Hepatic stellate cell (primary cell): ENCODE measurements around the gene KLF11.
"Not testable (repeated sequence)": the region's sequence is repeated elsewhere in the genome, so short reads cannot be mapped to it uniquely, and the experiment has no call there.

Source experiments
- DNase-seq: peaks from one replicate; pipeline ENCODE4 v3.0.0; 2011; ENCODE audit warnings: low spot score

Gene KLF11

DNA sequence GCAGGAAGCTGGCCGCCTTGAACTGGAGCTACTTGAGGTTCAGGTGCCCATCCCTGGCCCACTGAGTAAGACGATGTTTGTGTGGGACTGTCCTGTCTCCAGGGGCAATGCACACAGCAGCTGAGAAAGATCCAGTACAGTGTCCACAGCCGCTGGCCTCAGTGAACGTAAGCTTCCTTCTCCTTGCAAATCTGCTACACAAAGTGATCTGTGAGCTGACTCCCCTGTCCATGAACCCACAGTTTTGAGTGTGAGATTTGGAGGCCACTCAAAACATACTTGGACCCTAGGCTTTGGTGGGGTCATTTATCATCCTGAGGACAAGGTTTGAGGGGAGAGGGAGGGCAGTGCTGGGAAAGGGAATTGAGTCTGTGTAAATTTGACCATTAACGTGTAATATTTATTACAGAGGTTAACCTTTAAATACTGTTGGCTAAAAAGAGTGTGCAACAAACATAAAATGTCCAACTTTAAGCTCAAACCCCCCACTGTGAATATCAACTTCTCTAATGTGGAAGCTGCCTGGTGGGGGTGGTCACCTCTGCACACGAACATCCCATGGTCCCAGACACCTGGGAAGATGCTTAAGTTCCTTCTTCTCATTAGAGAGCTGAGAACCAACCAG is 41.8 kb downstream of the KLF11 start:
- DNase-seq = no peak

DNA sequence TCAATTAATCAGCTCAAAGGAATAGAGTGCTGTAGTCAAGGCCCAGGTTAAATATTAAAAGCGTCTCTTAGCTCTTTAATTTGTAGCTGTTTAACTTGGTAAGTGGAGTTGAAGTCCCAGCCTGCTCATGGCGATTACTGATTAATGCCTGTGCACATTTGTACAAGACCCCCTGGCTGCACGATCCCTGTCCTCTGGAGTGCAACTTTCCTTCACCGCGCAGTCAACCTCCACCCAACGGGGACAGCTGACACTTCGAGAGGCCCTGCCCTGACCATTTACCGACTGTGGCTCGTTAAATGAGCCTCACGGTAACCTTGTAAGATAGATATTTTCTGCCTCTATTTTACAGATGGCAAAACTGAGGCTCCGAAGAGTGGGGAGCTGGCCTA is 42.3 kb downstream of the KLF11 start:
- no peak for DNase-seq

DNA sequence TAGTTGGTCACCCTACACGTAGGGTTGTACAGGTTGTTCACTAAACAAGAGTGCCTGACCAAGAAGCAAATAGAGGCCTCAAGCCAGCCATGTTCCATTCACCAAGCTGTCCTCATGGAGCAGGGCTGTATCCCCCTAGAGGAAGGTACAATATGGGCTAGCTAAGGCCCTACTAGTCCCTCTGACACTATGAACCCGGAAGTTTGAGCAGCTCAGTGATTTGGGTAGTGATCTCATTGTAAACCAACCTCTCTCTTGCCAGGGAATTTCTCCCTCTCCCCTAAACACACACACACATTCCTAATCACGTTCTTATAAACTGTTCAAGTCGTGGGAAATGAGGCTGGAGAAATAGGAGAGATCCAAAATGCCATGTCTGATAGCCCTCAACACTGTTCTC is 43.6 kb downstream of the KLF11 start:
- no peak for DNase-seq

DNA sequence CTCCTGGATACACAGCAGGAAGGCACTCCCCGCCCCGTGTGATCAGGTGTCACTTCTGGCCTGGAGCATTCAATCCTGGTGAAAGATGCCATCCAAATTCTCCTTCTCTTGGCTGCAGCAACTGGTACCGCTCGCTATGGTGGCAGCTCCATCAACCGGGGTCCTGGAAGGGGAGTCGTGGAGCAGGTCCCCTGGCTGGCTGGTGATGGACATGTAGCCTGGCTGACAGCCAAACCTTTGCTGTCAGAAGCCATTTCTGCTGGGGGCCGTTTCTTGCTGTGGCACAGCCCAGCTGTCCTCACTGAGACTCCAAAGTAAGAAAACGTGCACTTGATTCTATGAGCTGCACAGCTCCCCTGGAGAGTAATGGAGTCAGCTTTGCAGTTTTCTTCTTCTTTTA is 44.0 kb downstream of the KLF11 start:
- DNase-seq = no peak

DNA sequence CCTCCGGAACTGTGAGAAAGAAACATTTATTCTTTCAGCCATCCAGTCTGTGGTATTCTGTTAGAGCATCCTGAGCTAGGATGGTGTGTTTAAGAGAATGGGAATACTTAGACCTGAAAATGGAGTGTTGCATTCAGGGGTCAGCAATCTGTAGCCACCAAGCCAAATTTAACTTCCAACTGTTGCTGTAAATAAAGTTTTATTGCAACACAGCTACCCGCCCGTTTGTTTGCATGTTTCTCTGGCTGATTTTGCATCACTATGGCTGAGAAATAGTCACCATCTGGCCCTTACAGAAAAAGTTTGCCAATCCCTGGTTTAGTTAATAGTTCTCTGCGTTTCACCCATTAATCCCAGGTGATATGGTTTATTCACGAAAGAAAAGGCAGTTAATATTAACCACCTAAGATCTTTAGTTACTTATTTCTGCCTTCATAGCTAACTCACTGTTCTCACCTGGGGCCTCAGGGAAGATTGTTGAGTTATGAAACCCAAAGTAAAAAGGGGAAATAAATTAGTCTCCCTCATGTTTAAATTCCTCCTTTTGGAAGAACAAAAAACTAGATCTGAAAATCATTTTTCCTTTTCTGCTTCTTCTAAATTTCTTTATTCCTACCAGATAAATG is 46.3 kb downstream of the KLF11 start:
- no peak for DNase-seq

DNA sequence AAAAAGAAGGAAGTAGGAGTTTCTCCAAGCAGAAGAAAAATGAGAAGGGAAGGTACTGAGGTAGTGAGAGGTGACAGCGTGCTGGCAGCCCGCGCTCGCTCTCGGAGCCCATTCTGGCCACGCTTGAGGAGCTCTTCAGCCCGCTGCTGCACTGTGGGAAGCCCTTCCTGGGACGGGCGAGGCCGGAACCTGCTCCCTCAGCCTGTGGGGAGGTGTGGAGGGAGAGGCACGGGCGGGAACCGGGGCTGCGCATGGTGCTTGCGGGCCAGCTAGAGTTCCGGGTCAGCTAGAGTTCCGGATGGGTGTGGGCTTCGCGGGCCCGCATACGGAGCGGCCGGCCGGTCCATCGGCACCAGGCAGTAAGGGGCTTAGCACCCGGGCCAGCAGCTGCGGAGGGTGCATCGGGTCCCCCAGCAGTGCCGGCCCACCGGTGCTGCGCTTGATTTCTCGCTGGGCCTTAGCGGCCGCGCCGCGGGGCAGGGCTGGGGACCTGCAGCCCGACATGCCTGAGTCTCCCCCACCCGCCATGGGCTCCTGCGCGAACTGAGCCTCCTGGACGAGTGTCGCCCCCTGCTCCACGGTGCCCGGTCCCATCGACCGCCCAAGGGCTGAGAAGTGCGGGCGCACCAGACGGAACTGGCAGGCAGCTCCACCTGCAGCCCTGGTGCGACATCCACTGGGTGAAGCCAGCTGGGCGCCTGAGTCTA is 48.0 kb downstream of the KLF11 start:
- DNase-seq = no peak

DNA sequence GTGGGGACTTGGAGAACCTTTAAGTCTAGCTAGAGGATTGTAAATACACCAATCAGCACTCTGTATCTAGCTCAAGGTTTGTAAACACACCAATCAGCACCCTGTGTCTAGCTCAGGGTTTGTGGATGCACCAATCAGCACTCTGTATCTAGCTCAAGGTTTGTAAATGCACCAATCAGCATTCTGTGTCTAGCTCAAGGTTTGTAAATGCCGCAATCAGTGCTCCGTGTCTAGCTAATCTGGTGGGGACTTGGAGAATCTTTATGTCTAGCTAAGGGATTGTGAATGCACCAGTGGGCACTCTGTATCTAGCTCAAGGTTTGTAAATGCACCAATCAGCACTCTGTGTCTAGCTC is 48.5 kb downstream of the KLF11 start:
- not testable (repeated sequence) for DNase-seq

DNA sequence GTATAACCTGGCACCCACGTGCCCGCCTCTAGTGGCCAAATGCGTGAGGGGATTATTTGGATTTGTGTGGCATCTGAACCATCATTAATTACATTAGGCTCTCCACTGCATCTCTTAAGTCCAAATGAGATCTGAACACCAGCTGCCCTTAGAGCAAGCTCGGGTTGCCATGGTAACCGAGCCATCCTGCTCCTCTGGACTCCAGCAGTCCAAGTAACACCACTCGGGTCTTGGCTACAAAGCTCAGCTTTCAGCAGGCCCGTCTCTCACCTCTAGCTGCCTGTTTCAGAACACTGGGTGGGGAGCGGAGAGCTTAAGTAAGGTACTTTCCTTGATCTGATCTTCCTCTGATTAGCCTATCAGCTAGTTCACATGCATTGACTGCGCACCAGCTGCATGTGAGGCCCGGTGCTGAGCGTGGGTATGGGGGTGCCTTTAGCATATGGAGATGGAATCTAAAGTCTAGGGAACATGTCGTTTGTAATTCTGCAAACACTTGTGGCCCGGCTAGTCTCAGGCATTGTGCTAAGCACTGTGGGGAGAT is 51.0 kb downstream of the KLF11 start:
- DNase-seq = no peak

DNA sequence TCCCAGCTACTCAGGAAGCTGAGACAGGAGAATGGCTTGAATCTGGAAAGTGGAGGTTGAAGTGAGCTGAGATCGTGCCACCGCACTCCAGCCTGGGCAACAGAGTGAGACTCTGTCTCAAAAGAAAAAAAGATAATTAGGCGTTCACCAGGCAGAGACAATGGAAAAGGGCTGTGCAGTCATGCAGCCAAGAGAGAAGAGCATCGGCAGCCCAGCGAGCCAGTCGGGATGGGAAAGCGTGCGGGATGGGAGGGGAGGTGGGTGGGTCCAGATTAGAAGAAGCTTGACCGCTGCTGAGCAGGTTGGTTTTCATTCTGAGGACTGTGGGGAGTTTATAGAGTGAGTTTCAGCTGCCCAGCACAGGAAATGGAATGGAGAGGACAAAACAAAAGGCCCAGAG is 51.8 kb downstream of the KLF11 start:
- peak; percentile 1 for DNase-seq

DNA sequence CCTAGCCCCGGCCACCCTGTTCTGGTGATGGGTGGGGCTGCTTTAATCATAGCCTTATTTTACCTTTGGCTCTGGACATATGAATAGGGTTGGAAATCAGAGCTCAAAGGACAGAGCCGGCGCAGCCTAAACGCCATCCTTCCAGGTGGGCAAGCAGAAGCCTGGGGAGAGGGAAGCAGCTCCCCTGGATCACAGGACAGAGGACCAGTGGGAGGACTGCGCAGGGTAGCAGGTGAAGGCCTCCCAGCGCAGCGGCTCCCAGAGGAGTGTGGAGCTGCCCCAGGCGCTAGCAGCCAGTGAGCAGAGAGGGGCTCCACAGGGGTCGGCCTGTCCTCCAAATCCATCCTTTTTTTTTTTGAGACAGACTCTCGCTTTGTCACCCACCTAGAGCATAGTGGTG is 53.3 kb downstream of the KLF11 start:
- DNase-seq = no peak

DNA sequence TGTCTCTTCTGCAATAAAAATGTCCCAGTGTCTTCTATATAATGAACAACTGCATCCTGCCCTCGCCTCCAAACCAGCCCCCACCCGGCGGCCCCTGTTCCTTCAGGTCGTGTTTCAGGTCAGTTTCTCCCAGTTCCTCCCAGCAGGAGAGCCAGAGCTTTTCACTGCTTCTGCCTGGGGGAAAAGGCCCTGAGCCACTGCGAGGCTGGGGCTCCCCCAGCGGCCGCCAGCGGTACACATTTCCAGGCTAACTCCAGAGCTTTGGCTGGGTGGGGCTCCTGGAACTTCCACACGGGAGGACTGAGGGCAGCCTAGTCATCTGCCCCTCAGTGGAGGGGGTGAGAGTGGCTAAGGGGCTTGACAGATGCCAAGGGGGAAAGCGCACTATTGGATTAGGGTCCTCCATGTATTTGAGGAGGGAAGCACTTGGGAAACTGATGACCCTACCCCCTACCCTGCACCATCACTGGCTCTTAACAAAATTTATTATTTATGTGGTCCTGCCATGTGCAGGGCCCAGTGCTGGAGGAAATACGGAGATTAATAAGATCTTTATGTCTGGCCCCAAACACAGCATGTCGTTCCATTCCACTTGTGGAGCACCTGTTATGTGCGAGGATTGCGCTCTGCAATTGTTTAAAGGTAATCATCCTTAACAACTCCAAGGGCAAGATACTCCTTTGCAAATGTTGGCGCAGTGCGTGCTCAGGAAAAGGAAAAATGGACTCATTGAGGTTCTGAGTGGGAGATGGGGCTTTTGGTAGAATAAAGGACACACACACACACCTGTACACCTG is 54.2 kb downstream of the KLF11 start:
- peak; percentile 91 for DNase-seq

DNA sequence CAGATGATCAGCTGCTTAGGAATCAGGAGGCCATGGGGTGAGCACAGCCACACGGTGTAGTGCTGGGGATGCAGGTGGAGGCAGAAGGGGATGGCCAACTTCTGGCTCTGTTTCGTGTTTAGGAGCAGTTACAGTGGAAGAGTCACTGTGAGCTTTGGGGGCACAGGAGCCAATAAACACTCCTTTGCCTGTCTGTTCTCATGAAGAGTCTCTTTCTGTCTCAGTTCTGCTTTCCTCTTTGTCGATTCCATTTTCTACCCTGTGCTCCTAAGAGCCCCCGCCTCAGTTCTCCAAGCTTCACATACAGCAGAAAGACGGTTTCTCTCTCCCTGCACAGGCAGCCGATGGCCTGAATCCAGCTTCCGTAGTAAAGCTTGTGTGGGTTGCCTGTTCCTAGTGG is 58.1 kb downstream of the KLF11 start:
- no peak for DNase-seq

DNA sequence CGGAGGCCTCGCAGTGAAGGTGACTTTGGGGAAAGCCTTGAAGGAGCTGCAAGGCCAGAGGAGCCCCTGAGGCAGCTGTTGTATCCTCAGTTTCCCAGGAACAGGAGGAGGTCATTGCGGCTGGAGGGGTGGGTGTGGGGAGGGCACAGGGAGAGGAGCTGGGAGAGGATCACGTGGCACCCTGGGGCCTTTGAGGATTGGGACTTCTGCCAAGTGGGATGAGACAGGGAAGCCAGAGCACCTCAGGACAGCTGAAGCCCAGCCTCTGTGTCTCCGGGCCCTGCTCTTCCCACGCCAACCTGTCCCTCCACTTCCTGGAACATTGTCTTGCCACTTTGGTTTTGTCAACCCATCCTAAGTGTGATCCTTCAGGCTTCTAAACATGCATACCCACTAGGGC is 59.8 kb downstream of the KLF11 start:
- DNase-seq = no peak
